Skeletal muscle tissue (tissue), 4 donors: ENCODE data around the gene MTIF2. TPM values are rescaled to one million over a fixed set of nuclear protein-coding genes. Genes with fewer than 3 reads are reported as not detected.
A peak's percentile ranks its signal among the peaks of the same experiment; 100 is the strongest.
"Not testable (repeated sequence)": the region's sequence is repeated elsewhere in the genome, so short reads cannot be mapped to it uniquely, and the experiment has no call there.

ENCODE experiments used
- H3K27ac ChIP-seq: one replicate; pipeline ENCODE4 v1.7.0; 2013; ENCODE audit warnings: mild to moderate bottlenecking, low read depth, low read length, inconsistent platforms
- H3K27me3 ChIP-seq, 3 donors: one replicate each; pipeline ENCODE4 v1.7.0; 2013; ENCODE audit warnings: low read length in 3 of 3; ENCODE audit not compliant: control insufficient read depth in 3 of 3, insufficient read depth in 3 of 3
- H3K36me3 ChIP-seq, 3 donors: one replicate each; pipeline ENCODE4 v1.7.0; 2013; ENCODE audit warnings: low read length in 3 of 3; ENCODE audit not compliant: control insufficient read depth in 3 of 3, insufficient read depth in 3 of 3
- H3K4me1 ChIP-seq, 3 donors: one replicate each; pipeline ENCODE4 v1.7.0; 2013; ENCODE audit warnings: low read length in 3 of 3, mild to moderate bottlenecking in 3 of 3; ENCODE audit not compliant: control insufficient read depth in 3 of 3, insufficient read depth in 3 of 3
- H3K4me3 ChIP-seq, 3 donors: one replicate each; pipeline ENCODE4 v1.7.0; 2013; ENCODE audit warnings: low read length in 3 of 3
- H3K9ac ChIP-seq, 3 donors: one replicate each; pipeline ENCODE4 v1.7.0; 2013; ENCODE audit warnings: low read length in 3 of 3, mild to moderate bottlenecking in 3 of 3, moderate library complexity in 2 of 3, low read depth in 1 of 3
- H3K9me3 ChIP-seq, 3 donors: one replicate each; pipeline ENCODE4 v1.7.0; 2013; ENCODE audit warnings: low read length in 3 of 3; ENCODE audit not compliant: control insufficient read depth in 3 of 3
- total RNA-seq: library from RNA; depleted of rRNA; stranded (reverse); fragments of >200 nt; gene quantifications from one replicate; pipeline ENCODE4 v1.2.3, GENCODE V29; 2014
- donor health status: Osteomylitis.

Gene MTIF2
- total RNA-seq, 1 donor from 2014 or later, result 25.6 TPM

- H3K4me3 ChIP-seq, H3K27ac ChIP-seq, H3K9me3 ChIP-seq, H3K36me3 ChIP-seq, H3K27me3 ChIP-seq, H3K9ac ChIP-seq: not testable (repeated sequence)
- peaks cover 8 to 12% (median 11%) of the 10 kb centered on the region in 3 donors for H3K4me1 ChIP-seq
These were observed 12.0 kb upstream of the MTIF2 start for GRCh38 chr2:55280851-55281546.

GRCh38 chr2:55279859-55280424, 10.9 kb upstream of the MTIF2 start:
- not testable (repeated sequence) for H3K27ac ChIP-seq, H3K9ac ChIP-seq, H3K36me3 ChIP-seq, H3K9me3 ChIP-seq, H3K27me3 ChIP-seq, H3K4me3 ChIP-seq
- peaks cover 8 to 12% (median 11%) of the 10 kb centered on the region in 3 donors for H3K4me1 ChIP-seq

- H3K36me3 ChIP-seq, result not testable (repeated sequence)
These were observed 10.3 kb upstream of the MTIF2 start for GRCh38 chr2:55279214-55279835.

GRCh38 chr2:55277310-55277709, 8.3 kb upstream of the MTIF2 start:
- Histone ChIP-seq H3K4me3 (no peak overlapping the region), H3K27ac (no peak overlapping the region), H3K27me3 (no peaks in the 10 kb centered on the region), H3K9ac (no peak overlapping the region), H3K9me3 (no peaks in the 10 kb centered on the region), H3K36me3 (no peaks in the 10 kb centered on the region), H3K4me1 (peaks cover 0 to 4% (median 4%) of the 10 kb centered on the region in 3 donors)

More at GRCh38 chr2:55279214-55279835, 10.3 kb upstream of the MTIF2 start:
- H3K27me3 ChIP-seq, H3K9me3 ChIP-seq, H3K9ac ChIP-seq, H3K27ac ChIP-seq, H3K4me3 ChIP-seq: not testable (repeated sequence)
- peaks cover 8 to 12% (median 11%) of the 10 kb centered on the region in 3 donors for H3K4me1 ChIP-seq

- not testable (repeated sequence) for H3K9me3 ChIP-seq, H3K36me3 ChIP-seq, H3K9ac ChIP-seq, H3K4me1 ChIP-seq, H3K27me3 ChIP-seq, H3K27ac ChIP-seq, H3K4me3 ChIP-seq
These were observed 5.3 kb upstream of the MTIF2 start for GRCh38 chr2:55274346-55274745.

GRCh38 chr2:55269645-55269990, 587 bp upstream of the MTIF2 start:
- peak overlapping the region; percentile 83 for H3K27ac ChIP-seq
- H3K9ac ChIP-seq, result peak overlapping the region; percentile 88 to 98 (median 89)
- peaks cover 5 to 11% (median 6%) of the 10 kb centered on the region in 3 donors for H3K36me3 ChIP-seq
- no peaks in the 10 kb centered on the region for H3K27me3 ChIP-seq
- peaks cover 0 to 14% (median 11%) of the 10 kb centered on the region in 3 donors for H3K4me1 ChIP-seq
- no peaks in the 10 kb centered on the region for H3K9me3 ChIP-seq
- peak overlapping the region; percentile 87 to 100 (median 98) for H3K4me3 ChIP-seq

- Histone ChIP-seq H3K9me3 (no peaks in the 10 kb centered on the region), H3K27ac (peak overlapping the region; percentile 83), H3K9ac (peak overlapping the region; percentile 88 to 98 (median 96)), H3K4me1 (peaks cover 0 to 14% (median 11%) of the 10 kb centered on the region in 3 donors), H3K36me3 (peaks cover 9 to 23% (median 16%) of the 10 kb centered on the region in 3 donors), H3K4me3 (peak overlapping the region; percentile 87 to 100 (median 98)), H3K27me3 (no peaks in the 10 kb centered on the region)
These were observed 634 bp downstream of the MTIF2 start for GRCh38 chr2:55268288-55268906.

GRCh38 chr2:55259586-55259985, 9.4 kb downstream of the MTIF2 start:
- H3K4me1 ChIP-seq, H3K27ac ChIP-seq, H3K9me3 ChIP-seq, H3K27me3 ChIP-seq, H3K9ac ChIP-seq, H3K4me3 ChIP-seq: not testable (repeated sequence)
- peaks cover 19 to 39% (median 32%) of the 10 kb centered on the region in 3 donors for H3K36me3 ChIP-seq

GRCh38 chr2:55252832-55253231, 16.2 kb downstream of the MTIF2 start:
- H3K36me3 ChIP-seq, result peaks cover 25 to 53% (median 44%) of the 10 kb centered on the region in 3 donors
- H3K9ac ChIP-seq, result no peak overlapping the region

GRCh38 chr2:55247025-55247424, 22.0 kb downstream of the MTIF2 start:
- no peak overlapping the region for H3K27ac ChIP-seq
- peaks cover 34 to 64% (median 54%) of the 10 kb centered on the region in 3 donors for H3K36me3 ChIP-seq
- H3K4me3 ChIP-seq, result no peak overlapping the region
- no peaks in the 10 kb centered on the region for H3K9me3 ChIP-seq
- no peak overlapping the region for H3K9ac ChIP-seq
- H3K4me1 ChIP-seq, result no peaks in the 10 kb centered on the region
- H3K27me3 ChIP-seq, result no peaks in the 10 kb centered on the region

More at GRCh38 chr2:55252832-55253231, 16.2 kb downstream of the MTIF2 start:
- H3K4me3 ChIP-seq, result no peak overlapping the region
- no peak overlapping the region for H3K27ac ChIP-seq
- no peaks in the 10 kb centered on the region for H3K4me1 ChIP-seq
- no peaks in the 10 kb centered on the region for H3K27me3 ChIP-seq
- H3K9me3 ChIP-seq, result no peaks in the 10 kb centered on the region
